Activated B cell treated with CpG ODN at 0.5 μM for 24 hours (primary cell): ENCODE data around the gene R3HDM4. TPM values are rescaled to one million over a fixed set of nuclear protein-coding genes. Genes with fewer than 3 reads are reported as not detected.

Source experiments
- ATAC-seq: fragments of 200-7000 bp; cut with Tn5 transposase; one replicate; pipeline ENCODE4 v1.10.0; 2021; ENCODE audit warnings: low read depth, mild to moderate bottlenecking, moderate library complexity
- CTCF ChIA-PET: fragments of 350-600 bp; sonication (Branson Sonifier 250); formaldehyde crosslinking; loops from one replicate; lab custom pipeline; 2021; ENCODE audit warnings: antibody characterized with exemption; lab: Charles Lee
- POLR2A ChIA-PET: fragments of 350-600 bp; sonication (Branson Sonifier 250); formaldehyde crosslinking; loops from one replicate; lab custom pipeline; 2021; ENCODE audit warnings: antibody characterized with exemption; lab: Charles Lee
- DNase-seq: peaks from one replicate; pipeline ENCODE4 v3.0.0; 2022
- H3K27ac Mint-ChIP-seq: one replicate; pipeline ENCODE4 v1.8.0; 2020; ENCODE audit warnings: mixed read lengths
- H3K27me3 Mint-ChIP-seq: one replicate; pipeline ENCODE4 v1.8.0; 2021; ENCODE audit warnings: mixed read lengths
- H3K36me3 Mint-ChIP-seq: one replicate; pipeline ENCODE4 v1.8.0; 2021; ENCODE audit warnings: low read depth, mixed read lengths
- H3K4me1 Mint-ChIP-seq: one replicate; pipeline ENCODE4 v1.8.0; 2021; ENCODE audit warnings: mixed read lengths
- H3K4me3 Mint-ChIP-seq: one replicate; pipeline ENCODE4 v1.8.0; 2020; ENCODE audit warnings: mild to moderate bottlenecking, mixed read lengths
- H3K9me3 Mint-ChIP-seq: one replicate; pipeline ENCODE4 v1.8.0; 2020; ENCODE audit warnings: mixed read lengths
- intact Hi-C: fragments of 100-400 bp; cut with micrococcal nuclease; formaldehyde crosslinking; loops from one replicate; pipeline ENCODE4 v1.15.1; 2024
- total RNA-seq: library from RNA; stranded (reverse); gene quantifications from 2 replicates; pipeline ENCODE4 v1.2.3, GENCODE V29; 2022
- TF ChIP-seq, protein P1 (sequence below): fragments of 200-600 bp; IDR thresholded peaks from one replicate; pipeline ENCODE4 v1.8.0; 2022; ENCODE audit warnings: antibody characterized with exemption, mild to moderate bottlenecking

The R3HDM4 gene
- total RNA-seq, 1 donor from 2014 or later, result 189 TPM

DNA sequence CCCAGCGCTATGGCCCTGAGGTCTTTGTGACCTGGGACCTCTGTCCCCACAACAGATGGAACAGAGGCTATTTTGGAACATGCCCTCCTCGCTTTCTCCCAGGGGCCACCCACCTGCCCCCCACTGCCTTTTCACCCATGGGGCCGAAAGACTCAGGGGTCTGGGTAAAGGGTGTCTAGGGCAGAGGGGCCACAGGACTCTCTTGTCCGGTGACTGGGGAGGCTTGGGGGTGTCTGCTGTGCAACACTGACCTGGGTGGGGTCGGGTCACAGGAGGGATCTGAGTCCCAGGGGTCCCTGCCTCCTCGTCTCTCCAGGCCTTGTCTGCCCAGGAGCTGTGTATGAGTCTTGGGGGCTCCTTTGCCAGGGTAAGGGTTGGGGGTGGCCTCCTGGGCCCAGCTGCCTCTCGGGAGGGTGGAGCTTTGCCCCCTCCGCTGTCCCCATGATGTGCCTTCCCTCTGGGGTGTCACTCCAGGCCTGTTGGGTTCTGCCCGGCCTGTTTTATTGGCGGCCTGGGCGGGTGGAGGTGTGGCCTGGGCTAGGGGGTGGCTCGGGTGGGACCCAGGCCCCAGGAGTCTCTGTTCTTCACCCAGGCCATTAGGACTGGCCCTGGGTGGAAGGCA is 14.9 kb upstream of the R3HDM4 start:
- CTCF ChIA-PET, result no interaction called here
- TF ChIP-seq, protein P1, sequence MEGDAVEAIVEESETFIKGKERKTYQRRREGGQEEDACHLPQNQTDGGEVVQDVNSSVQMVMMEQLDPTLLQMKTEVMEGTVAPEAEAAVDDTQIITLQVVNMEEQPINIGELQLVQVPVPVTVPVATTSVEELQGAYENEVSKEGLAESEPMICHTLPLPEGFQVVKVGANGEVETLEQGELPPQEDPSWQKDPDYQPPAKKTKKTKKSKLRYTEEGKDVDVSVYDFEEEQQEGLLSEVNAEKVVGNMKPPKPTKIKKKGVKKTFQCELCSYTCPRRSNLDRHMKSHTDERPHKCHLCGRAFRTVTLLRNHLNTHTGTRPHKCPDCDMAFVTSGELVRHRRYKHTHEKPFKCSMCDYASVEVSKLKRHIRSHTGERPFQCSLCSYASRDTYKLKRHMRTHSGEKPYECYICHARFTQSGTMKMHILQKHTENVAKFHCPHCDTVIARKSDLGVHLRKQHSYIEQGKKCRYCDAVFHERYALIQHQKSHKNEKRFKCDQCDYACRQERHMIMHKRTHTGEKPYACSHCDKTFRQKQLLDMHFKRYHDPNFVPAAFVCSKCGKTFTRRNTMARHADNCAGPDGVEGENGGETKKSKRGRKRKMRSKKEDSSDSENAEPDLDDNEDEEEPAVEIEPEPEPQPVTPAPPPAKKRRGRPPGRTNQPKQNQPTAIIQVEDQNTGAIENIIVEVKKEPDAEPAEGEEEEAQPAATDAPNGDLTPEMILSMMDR, result no peak
- POLR2A ChIA-PET, result interaction anchor here (0.6 to 1.7 kb wide), 5 partner anchors 10 to 56 kb away, joined by 3 to 11 read pairs (median 4); partner anchors contain the start of gene WDR18
- no peak overlapping the region for H3K4me3 Mint-ChIP-seq
- intact Hi-C loops, result loop anchor here (10.0 kb wide), 1 partner anchor 177 kb away; the partner anchor contains the start of gene GPX4
- no peaks in the 10 kb centered on the region for H3K9me3 Mint-ChIP-seq
- H3K27me3 Mint-ChIP-seq, result no peaks in the 10 kb centered on the region
- H3K27ac Mint-ChIP-seq, result no peak overlapping the region
- peaks cover 21% of the 10 kb centered on the region for H3K4me1 Mint-ChIP-seq
- no peak for ATAC-seq
- H3K36me3 Mint-ChIP-seq, result peaks cover 17% of the 10 kb centered on the region
- DNase-seq, result no peak

DNA sequence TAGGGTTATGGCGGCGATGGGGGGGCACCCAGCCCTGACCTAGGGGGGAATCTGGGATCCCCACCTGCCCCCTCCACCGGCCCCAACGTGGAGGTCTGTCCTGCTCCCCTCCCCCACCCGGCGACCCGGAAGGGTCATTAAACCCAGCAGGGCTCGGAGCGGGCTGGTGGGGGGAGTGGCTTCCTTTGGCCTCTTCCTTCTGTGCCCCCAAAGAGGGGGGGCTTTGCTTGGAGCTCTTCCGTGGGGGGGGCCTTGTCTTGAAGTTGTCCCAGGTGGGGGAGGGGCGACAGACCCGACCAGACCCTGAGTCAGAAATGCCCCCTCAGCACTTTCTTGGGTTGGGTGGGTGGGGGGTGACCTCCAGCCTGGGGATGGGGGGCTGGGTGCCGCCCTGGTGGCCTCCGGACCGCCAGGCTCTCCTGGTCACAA is 14.3 kb upstream of the R3HDM4 start:
- DNase-seq (no peak), ATAC-seq (no peak)
- Mint-ChIP-seq H3K27ac (no peak overlapping the region), H3K4me1 (peaks cover 17% of the 10 kb centered on the region), H3K4me3 (no peak overlapping the region), H3K27me3 (no peaks in the 10 kb centered on the region), H3K9me3 (no peaks in the 10 kb centered on the region), H3K36me3 (peaks cover 15% of the 10 kb centered on the region)
- TF ChIP-seq, protein P1, result no peak
- ChIA-PET CTCF (no interaction called here), POLR2A (interaction anchor here (0.6 to 1.7 kb wide), 7 partner anchors 9 to 345 kb away, joined by 3 to 11 read pairs (median 5); partner anchors contain the start of genes RNU6-2 and WDR18)
- intact Hi-C loops, result loop anchor here (10.0 kb wide), 1 partner anchor 177 kb away; the partner anchor contains the start of gene GPX4

DNA sequence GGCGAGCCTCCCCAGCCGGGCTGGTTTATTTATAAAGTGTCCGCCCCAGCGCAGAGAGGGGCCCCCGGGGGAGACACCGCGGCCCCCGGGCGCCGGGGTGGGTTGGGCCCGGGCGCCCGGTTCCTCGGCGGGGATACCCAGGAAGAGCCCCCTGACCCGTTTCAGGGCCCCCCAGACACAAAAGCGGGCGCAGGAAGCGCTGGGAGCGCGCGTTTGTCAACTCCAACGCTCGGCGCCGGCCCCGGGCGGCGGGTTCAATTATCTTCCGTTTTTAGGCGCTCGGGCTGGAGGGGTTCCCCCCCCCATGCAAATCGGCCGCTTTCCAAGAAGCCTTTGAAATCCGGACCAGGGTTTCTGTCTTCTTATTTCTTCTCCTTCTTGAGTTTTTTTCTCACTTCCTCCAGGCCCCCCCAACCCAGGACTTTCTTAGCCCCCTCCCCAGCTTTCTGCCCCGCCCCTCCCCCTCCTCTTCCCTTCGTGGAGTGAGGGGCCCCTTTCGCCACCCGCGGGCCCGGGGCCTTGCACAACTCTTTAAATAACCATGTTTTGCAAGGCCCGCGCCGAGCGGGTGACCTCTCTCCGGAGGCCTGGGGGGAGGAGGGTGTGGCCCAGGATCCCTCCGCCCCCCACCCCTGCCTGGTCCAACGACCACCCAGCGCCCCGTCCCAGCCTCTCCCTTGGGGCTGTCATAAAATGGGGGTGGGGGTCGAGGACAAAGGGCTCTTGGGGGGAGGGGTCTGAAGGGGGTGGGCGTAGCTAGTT is 13.8 kb upstream of the R3HDM4 start:
- CTCF ChIA-PET, result no interaction called here

DNA sequence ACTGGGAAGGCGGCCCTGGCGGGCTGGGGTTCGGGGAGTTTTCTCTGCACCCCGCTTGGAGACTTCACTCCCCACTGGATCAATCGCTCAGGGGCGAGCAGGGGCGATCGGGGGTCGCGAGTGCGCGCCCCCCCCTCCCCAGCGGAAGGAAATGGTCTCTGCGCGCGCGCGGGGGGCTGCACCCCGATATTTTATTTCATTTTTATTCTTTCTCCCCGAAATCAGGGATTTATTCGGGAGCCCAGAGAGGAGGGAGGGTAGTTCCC is 13.2 kb upstream of the R3HDM4 start:
- no peaks in the 10 kb centered on the region for H3K27me3 Mint-ChIP-seq
- no peak for ATAC-seq
- TF ChIP-seq, protein P1, result no peak
- intact Hi-C loops, result loop anchor here (1.0 to 10.0 kb wide), 2 partner anchors 21 to 179 kb away; partner anchors contain the start of gene GPX4
- POLR2A ChIA-PET, result interaction anchor here (1.0 to 4.3 kb wide), 4 partner anchors 10 to 58 kb away, joined by 4 to 67 read pairs (median 10); partner anchors contain the start of gene WDR18
- H3K36me3 Mint-ChIP-seq, result peaks cover 11% of the 10 kb centered on the region
- CTCF ChIA-PET, result no interaction called here
- DNase-seq, result no peak
- peak overlapping the region; percentile 65 for H3K27ac Mint-ChIP-seq
- peak overlapping the region; percentile 82 for H3K4me3 Mint-ChIP-seq
- H3K4me1 Mint-ChIP-seq, result peaks cover 18% of the 10 kb centered on the region
- H3K9me3 Mint-ChIP-seq, result no peaks in the 10 kb centered on the region

More for the DNA sequence above, 13.8 kb upstream of the R3HDM4 start:
- peak overlapping the region; percentile 86 for H3K4me3 Mint-ChIP-seq
- POLR2A ChIA-PET, result interaction anchor here (0.6 to 1.7 kb wide), 6 partner anchors 9 to 345 kb away, joined by 3 to 11 read pairs (median 6); partner anchors contain the start of genes RNU6-2 and WDR18
- DNase-seq, result peak; percentile 64
- intact Hi-C loops, result loop anchor here (1.0 to 10.0 kb wide), 2 partner anchors 21 to 178 kb away; partner anchors contain the start of gene GPX4
- ATAC-seq, result peak; percentile 12
- peaks cover 15% of the 10 kb centered on the region for H3K4me1 Mint-ChIP-seq
- peak overlapping the region; percentile 77 for H3K27ac Mint-ChIP-seq
- no peaks in the 10 kb centered on the region for H3K27me3 Mint-ChIP-seq
- H3K36me3 Mint-ChIP-seq, result peaks cover 13% of the 10 kb centered on the region
- H3K9me3 Mint-ChIP-seq, result no peaks in the 10 kb centered on the region
- TF ChIP-seq, protein P1, result no peak
